ENCODE results near the gene MGAT4C.

The MGAT4C gene

DNA sequence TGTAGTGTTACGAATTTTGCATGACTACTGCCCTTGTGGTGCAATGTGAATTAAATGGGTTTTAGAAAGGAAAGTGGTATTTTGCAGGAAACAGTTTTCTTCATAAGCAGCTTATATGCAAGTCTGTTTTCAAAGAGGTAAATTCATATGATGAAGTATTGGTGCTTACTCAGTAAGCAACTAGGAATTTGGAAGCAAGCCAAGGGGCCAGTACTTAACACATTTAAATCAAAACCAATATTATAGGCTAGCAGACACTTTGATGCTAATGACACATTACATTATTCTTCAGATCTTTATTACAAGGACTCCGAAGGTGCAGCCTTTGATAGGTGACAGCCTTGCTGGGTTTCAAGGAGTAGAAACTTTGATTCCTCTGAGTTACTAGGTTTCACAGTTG, 23.1 kb downstream of the MGAT4C start:
- FAIRE-seq (no peak), DNase-seq (ENCODE audit: insufficient read length, low spot score) (no peak)
- TF ChIP-seq TAF1 (IDR thresholded peaks at IDR 0.05; ENCODE audit: low read depth, low read length), result no peak
- TF ChIP-seq POLR2A (IDR thresholded peaks at IDR 0.05; ENCODE audit: low read depth, low read length), result no peak
- no peak for TF ChIP-seq POLR2AphosphoS5 (IDR thresholded peaks at IDR 0.05; ENCODE audit: low read depth, low read length)
- no peak for TF ChIP-seq PAX5 (IDR thresholded peaks at IDR 0.05; ENCODE audit: insufficient read depth, low read length, severe bottlenecking)
- no peak for TF ChIP-seq POU2F2 (IDR thresholded peaks at IDR 0.05; ENCODE audit: low read depth, low read length)
- no peak for TF ChIP-seq SPI1 (IDR thresholded peaks at IDR 0.05; ENCODE audit: low read depth, low read length)

- TF ChIP-seq SPI1 (IDR thresholded peaks at IDR 0.05; ENCODE audit: low read depth, low read length) (no peak), POU2F2 (IDR thresholded peaks at IDR 0.05; ENCODE audit: low read depth, low read length) (no peak), TAF1 (IDR thresholded peaks at IDR 0.05; ENCODE audit: low read depth, low read length) (no peak), POLR2AphosphoS5 (IDR thresholded peaks at IDR 0.05; ENCODE audit: low read depth, low read length) (no peak), PAX5 (IDR thresholded peaks at IDR 0.05; ENCODE audit: insufficient read depth, low read length, severe bottlenecking) (no peak), POLR2A (IDR thresholded peaks at IDR 0.05; ENCODE audit: low read depth, low read length) (no peak)
- FAIRE-seq (no peak), DNase-seq (ENCODE audit: insufficient read length, low spot score) (no peak)
Observed at GRCh38 chr12:86230516-86231146, 25.6 kb downstream of the MGAT4C start.

- no peak for TF ChIP-seq SPI1 (IDR thresholded peaks at IDR 0.05; ENCODE audit: low read depth, low read length)
- DNase-seq (ENCODE audit: insufficient read length, low spot score), result no peak
- no peak for FAIRE-seq
Observed at GRCh38 chr12:86229772-86230171, 26.4 kb downstream of the MGAT4C start.

DNA sequence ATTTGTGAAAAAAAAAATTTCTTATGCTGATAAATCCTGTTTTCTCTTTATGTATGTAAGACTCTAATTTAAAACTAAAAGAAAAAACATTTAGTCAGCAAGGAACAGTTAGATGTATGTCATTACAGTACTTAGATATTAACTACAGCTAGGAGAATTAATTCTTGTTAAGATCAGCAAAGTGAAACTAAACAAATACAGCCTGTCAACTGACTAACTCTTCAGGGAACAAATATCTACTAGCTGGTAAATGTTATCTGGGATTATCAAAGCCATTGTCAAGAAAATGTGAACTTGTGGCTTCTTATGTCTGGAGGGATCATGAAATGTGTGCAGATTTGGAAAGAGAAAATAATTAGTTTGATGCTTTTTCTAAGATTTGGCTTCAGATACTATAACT, 27.5 kb downstream of the MGAT4C start:
- FAIRE-seq, result no peak
- DNase-seq (ENCODE audit: insufficient read length, low spot score), result no peak
- TF ChIP-seq POU2F2 (IDR thresholded peaks at IDR 0.05; ENCODE audit: low read depth, low read length), result no peak
- TF ChIP-seq PAX5 (IDR thresholded peaks at IDR 0.05; ENCODE audit: insufficient read depth, low read length, severe bottlenecking), result no peak
- TF ChIP-seq TAF1 (IDR thresholded peaks at IDR 0.05; ENCODE audit: low read depth, low read length), result no peak
- no peak for TF ChIP-seq POLR2A (IDR thresholded peaks at IDR 0.05; ENCODE audit: low read depth, low read length)
- no peak for TF ChIP-seq POLR2AphosphoS5 (IDR thresholded peaks at IDR 0.05; ENCODE audit: low read depth, low read length)
- TF ChIP-seq SPI1 (IDR thresholded peaks at IDR 0.05; ENCODE audit: low read depth, low read length), result no peak

GRCh38 chr12:86226481-86226880, 29.7 kb downstream of the MGAT4C start:
- FAIRE-seq, result no peak
- TF ChIP-seq TAF1 (IDR thresholded peaks at IDR 0.05; ENCODE audit: low read depth, low read length) (no peak), SPI1 (IDR thresholded peaks at IDR 0.05; ENCODE audit: low read depth, low read length) (no peak), PAX5 (IDR thresholded peaks at IDR 0.05; ENCODE audit: insufficient read depth, low read length, severe bottlenecking) (no peak)
- DNase-seq (ENCODE audit: insufficient read length, low spot score), result no peak

- FAIRE-seq, result no peak
- TF ChIP-seq TAF1 (IDR thresholded peaks at IDR 0.05; ENCODE audit: low read depth, low read length) (no peak), PAX5 (IDR thresholded peaks at IDR 0.05; ENCODE audit: insufficient read depth, low read length, severe bottlenecking) (no peak), POLR2AphosphoS5 (IDR thresholded peaks at IDR 0.05; ENCODE audit: low read depth, low read length) (no peak), POLR2A (IDR thresholded peaks at IDR 0.05; ENCODE audit: low read depth, low read length) (no peak), SPI1 (IDR thresholded peaks at IDR 0.05; ENCODE audit: low read depth, low read length) (no peak), POU2F2 (IDR thresholded peaks at IDR 0.05; ENCODE audit: low read depth, low read length) (no peak)
- DNase-seq (ENCODE audit: insufficient read length, low spot score), result no peak
Observed at GRCh38 chr12:86216591-86216990, 39.6 kb downstream of the MGAT4C start.

- TF ChIP-seq POLR2A (IDR thresholded peaks at IDR 0.05; ENCODE audit: low read depth, low read length) (no peak), POU2F2 (IDR thresholded peaks at IDR 0.05; ENCODE audit: low read depth, low read length) (no peak), POLR2AphosphoS5 (IDR thresholded peaks at IDR 0.05; ENCODE audit: low read depth, low read length) (no peak), PAX5 (IDR thresholded peaks at IDR 0.05; ENCODE audit: insufficient read depth, low read length, severe bottlenecking) (no peak), TAF1 (IDR thresholded peaks at IDR 0.05; ENCODE audit: low read depth, low read length) (no peak), SPI1 (IDR thresholded peaks at IDR 0.05; ENCODE audit: low read depth, low read length) (no peak)
- FAIRE-seq, result no peak
- no peak for DNase-seq (ENCODE audit: insufficient read length, low spot score)
Observed at GRCh38 chr12:86213012-86213411, 43.2 kb downstream of the MGAT4C start.

DNA sequence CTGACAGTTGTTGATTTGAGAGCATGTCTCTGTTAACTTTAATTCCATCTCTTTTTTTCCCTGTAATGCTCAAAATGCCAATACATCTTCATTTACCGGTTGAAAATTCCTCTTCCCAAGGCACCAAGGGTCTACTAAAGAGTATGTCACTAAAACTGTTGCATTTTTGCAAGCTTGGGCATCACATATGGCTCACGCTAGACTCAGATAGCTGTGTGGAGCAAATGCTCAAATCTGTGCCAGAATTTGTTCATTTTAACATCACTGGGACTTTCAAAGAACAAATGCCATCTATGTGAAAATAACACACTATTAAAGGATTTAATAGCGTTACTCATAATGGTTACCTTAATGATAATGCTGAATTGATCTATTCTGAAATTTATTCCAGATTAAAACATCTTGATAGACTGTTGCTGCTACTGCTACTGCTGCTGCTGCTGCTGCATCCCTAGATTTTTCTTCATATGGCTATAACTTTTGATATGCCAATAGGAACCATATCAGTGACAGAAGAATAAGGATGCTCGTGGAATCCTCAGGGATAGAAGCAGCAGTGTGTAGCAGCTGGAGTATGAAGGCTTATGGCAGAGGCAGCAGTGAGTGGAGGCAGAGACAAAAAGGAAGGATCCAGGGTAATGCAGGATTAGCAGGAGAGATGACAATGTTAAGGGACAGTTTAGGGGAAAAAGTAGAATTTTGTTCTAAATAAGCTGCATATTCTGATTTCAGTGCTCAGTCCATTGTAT, 57.3 kb downstream of the MGAT4C start:
- DNase-seq (ENCODE audit: insufficient read length, low spot score) (no peak), FAIRE-seq (no peak)
- no peak for TF ChIP-seq SPI1 (IDR thresholded peaks at IDR 0.05; ENCODE audit: low read depth, low read length)
- no peak for TF ChIP-seq POU2F2 (IDR thresholded peaks at IDR 0.05; ENCODE audit: low read depth, low read length)
- TF ChIP-seq POLR2AphosphoS5 (IDR thresholded peaks at IDR 0.05; ENCODE audit: low read depth, low read length), result no peak
- no peak for TF ChIP-seq PAX5 (IDR thresholded peaks at IDR 0.05; ENCODE audit: insufficient read depth, low read length, severe bottlenecking)
- no peak for TF ChIP-seq POLR2A (IDR thresholded peaks at IDR 0.05; ENCODE audit: low read depth, low read length)
- no peak for TF ChIP-seq TAF1 (IDR thresholded peaks at IDR 0.05; ENCODE audit: low read depth, low read length)

GRCh38 chr12:86196465-86196864, 59.7 kb downstream of the MGAT4C start:
- DNase-seq (ENCODE audit: insufficient read length, low spot score), result no peak
- no peak for TF ChIP-seq POU2F2 (IDR thresholded peaks at IDR 0.05; ENCODE audit: low read depth, low read length)
- TF ChIP-seq POLR2AphosphoS5 (IDR thresholded peaks at IDR 0.05; ENCODE audit: low read depth, low read length), result no peak
- no peak for TF ChIP-seq POLR2A (IDR thresholded peaks at IDR 0.05; ENCODE audit: low read depth, low read length)
- FAIRE-seq, result no peak

GRCh38 chr12:86194721-86195120, 61.5 kb downstream of the MGAT4C start:
- FAIRE-seq (no peak), DNase-seq (ENCODE audit: insufficient read length, low spot score) (no peak)
- TF ChIP-seq POU2F2 (IDR thresholded peaks at IDR 0.05; ENCODE audit: low read depth, low read length), result no peak
